Posterior cingulate gyrus (tissue), 11 donors: Measurements from ENCODE around the gene AP3S1.
"Not testable (repeated sequence)": the region's sequence is repeated elsewhere in the genome, so short reads cannot be mapped to it uniquely, and the experiment has no call there.

Experiments
- DNase-seq, 10 donors: peaks; one replicate each; pipeline versions ENCODE4 v3.0.0 to v3.0.0-alpha.2; 2020 to 2021; ENCODE audit warnings: mixed read lengths in 3 of 10
- intact Hi-C: fragments of 100-400 bp; cut with DNase I; formaldehyde crosslinking; loops from one replicate; pipeline ENCODE4 v1.15.1; 2023

The AP3S1 gene

GRCh38 chr5:115857626-115858349 is 16.1 kb downstream of the AP3S1 start:
- intact Hi-C loops, result no loop called here
- DNase-seq, result no peak

GRCh38 chr5:115858396-115858795 is 16.7 kb downstream of the AP3S1 start:
- intact Hi-C loops, result no loop called here
- no peak for DNase-seq

- DNase-seq, result no peak
- intact Hi-C loops, result no loop called here
Measured at GRCh38 chr5:115859378-115859777, 17.6 kb downstream of the AP3S1 start.

GRCh38 chr5:115869256-115869795 is 27.6 kb downstream of the AP3S1 start:
- no peak for DNase-seq

GRCh38 chr5:115872447-115872846 is 30.7 kb downstream of the AP3S1 start:
- DNase-seq, result no peak
- intact Hi-C loops, result no loop called here

More at GRCh38 chr5:115869256-115869795, 27.6 kb downstream of the AP3S1 start:
- intact Hi-C loops, result no loop called here

GRCh38 chr5:115873392-115873791 is 31.7 kb downstream of the AP3S1 start:
- intact Hi-C loops, result no loop called here
- DNase-seq, result no peak

GRCh38 chr5:115875447-115875846 is 33.7 kb downstream of the AP3S1 start:
- no peak for DNase-seq
- intact Hi-C loops, result no loop called here

GRCh38 chr5:115877342-115877741 is 35.6 kb downstream of the AP3S1 start:
- intact Hi-C loops, DNase-seq: not testable (repeated sequence)

GRCh38 chr5:115882434-115882833 is 40.7 kb downstream of the AP3S1 start:
- DNase-seq, intact Hi-C loops: not testable (repeated sequence)

GRCh38 chr5:115884704-115885103 is 43.0 kb downstream of the AP3S1 start:
- DNase-seq, result no peak
- intact Hi-C loops, result loop anchor here (5.0 kb wide), 1 partner anchor 183 kb away; no protein-coding TSS in a partner anchor

- intact Hi-C loops, result loop anchor here (5.0 kb wide), 1 partner anchor 182 kb away; no protein-coding TSS in a partner anchor
- DNase-seq, result not testable (repeated sequence)
Measured at GRCh38 chr5:115885208-115885607, 43.5 kb downstream of the AP3S1 start.

- no peak for DNase-seq
- intact Hi-C loops, result loop anchor here (5.0 kb wide), 1 partner anchor 179 kb away; no protein-coding TSS in a partner anchor
Measured at GRCh38 chr5:115888027-115888426, 46.3 kb downstream of the AP3S1 start.

- intact Hi-C loops, result no loop called here
- DNase-seq, result no peak
Measured at GRCh38 chr5:115892021-115892420, 50.3 kb downstream of the AP3S1 start.

GRCh38 chr5:115894342-115894741 is 52.6 kb downstream of the AP3S1 start:
- no peak for DNase-seq
- intact Hi-C loops, result no loop called here

- no peak for DNase-seq
- intact Hi-C loops, result no loop called here
Measured at GRCh38 chr5:115895821-115896220, 54.1 kb downstream of the AP3S1 start.

GRCh38 chr5:115898656-115899055 is 56.9 kb downstream of the AP3S1 start:
- DNase-seq, result no peak
- intact Hi-C loops, result no loop called here

GRCh38 chr5:115907177-115907576 is 65.4 kb downstream of the AP3S1 start:
- no peak for DNase-seq

GRCh38 chr5:115913623-115914400 is 72.1 kb downstream of the AP3S1 start:
- DNase-seq, intact Hi-C loops: not testable (repeated sequence)

More at GRCh38 chr5:115907177-115907576, 65.4 kb downstream of the AP3S1 start:
- intact Hi-C loops, result no loop called here

- DNase-seq, result no peak
- intact Hi-C loops, result no loop called here
Measured at GRCh38 chr5:115920171-115920725, 78.5 kb downstream of the AP3S1 start.

- intact Hi-C loops, DNase-seq: not testable (repeated sequence)
Measured at GRCh38 chr5:115928578-115929407, 87.1 kb downstream of the AP3S1 start.
